Smooth muscle cell (in vitro differentiated cells): ENCODE results near the gene KDM4F. TPM values are rescaled to one million over a fixed set of nuclear protein-coding genes. Genes with fewer than 3 reads are reported as not detected.

Experiments used
- DNase-seq: peaks from one replicate; lab custom pipeline; 2025; ENCODE audit not compliant: unreplicated experiment; lab: John Stamatoyannopoulos, UW
- H2AFZ ChIP-seq: fragments of 200-600 bp; sonication (generic); 2 replicates; pipeline ENCODE4 v1.6.0; 2016; ENCODE audit warnings: antibody characterized with exemption, low read depth, mild to moderate bottlenecking
- H3F3A ChIP-seq: fragments of 200-600 bp; sonication (generic); 2 replicates; pipeline ENCODE4 v1.6.0; 2017; ENCODE audit warnings: antibody characterized with exemption, low read depth
- H3K27ac ChIP-seq: fragments of 200-600 bp; sonication (generic); 2 replicates; pipeline ENCODE4 v1.5.1; 2016; ENCODE audit warnings: low read depth, mild to moderate bottlenecking
- H3K27me3 ChIP-seq: fragments of 200-600 bp; sonication (generic); 2 replicates; pipeline ENCODE4 v1.6.1; 2016; ENCODE audit warnings: low read depth, mild to moderate bottlenecking
- H3K36me3 ChIP-seq: fragments of 200-600 bp; sonication (generic); 2 replicates; pipeline ENCODE4 v1.5.1; 2016; ENCODE audit warnings: low read depth
- H3K4me1 ChIP-seq: fragments of 200-600 bp; sonication (generic); 2 replicates; pipeline ENCODE4 v1.5.1; 2016; ENCODE audit warnings: low read depth
- H3K4me2 ChIP-seq: fragments of 200-600 bp; sonication (generic); 2 replicates; pipeline ENCODE4 v1.6.0; 2016; ENCODE audit warnings: mild to moderate bottlenecking
- H3K4me3 ChIP-seq: fragments of 200-600 bp; sonication (generic); 2 replicates; pipeline ENCODE4 v1.5.1; 2016; ENCODE audit warnings: mild to moderate bottlenecking
- H3K79me2 ChIP-seq: fragments of 200-600 bp; sonication (generic); 2 replicates; pipeline ENCODE4 v1.6.0; 2016; ENCODE audit warnings: low read depth, mild to moderate bottlenecking
- H3K9ac ChIP-seq: fragments of 200-600 bp; sonication (generic); 2 replicates; pipeline ENCODE4 v1.6.0; 2016; ENCODE audit warnings: low read depth
- H3K9me3 ChIP-seq: fragments of 200-600 bp; sonication (generic); replicated peaks from 2 replicates; pipeline ENCODE4 v1.5.1; 2016; ENCODE audit warnings: low read depth
- H4K20me1 ChIP-seq: fragments of 200-600 bp; sonication (generic); 2 replicates; pipeline ENCODE4 v1.6.0; 2016; ENCODE audit warnings: low read depth
- CTCF ChIP-seq: fragments of 200-600 bp; sonication (generic); IDR thresholded peaks from 2 replicates; pipeline ENCODE4 v1.5.1; 2017; ENCODE audit warnings: borderline replicate concordance, mild to moderate bottlenecking, antibody characterized with exemption; ENCODE audit not compliant: insufficient read depth, poor library complexity, severe bottlenecking
- whole genome bisulfite sequencing: methylation state at CpG from one replicate; pipeline ENCODE4 v1.1.7; 2016; ENCODE audit warnings: low lambda C conversion rate; 5-methylcytosine and 5-hydroxymethylcytosine counted together
- polyA plus RNA-seq: library from polyadenylated mRNA; unstranded; fragments of >200 nt; fragmentation: Nextera tagmentation; extraction: Ambion mirVana; gene quantifications from 2 replicates; pipeline ENCODE4 v1.2.1, GENCODE V29; 2016
- total RNA-seq: library from RNA; depleted of rRNA; stranded (reverse); fragments of >200 nt; gene quantifications from 2 replicates; pipeline ENCODE4 v1.2.3, GENCODE V29; 2014

The KDM4F gene
- total and polyA plus RNA-seq, 2 experiments from 2014 or later: not detected

- Histone ChIP-seq H3K4me3 (no peak overlapping the region), H3K4me2 (peak overlapping the region; percentile 25), H3K9me3 (no peaks in the 10 kb centered on the region), H3K27me3 (peaks cover 3% of the 10 kb centered on the region), H3F3A (no peaks in the 10 kb centered on the region), H4K20me1 (no peaks in the 10 kb centered on the region), H2AFZ (no peak overlapping the region), H3K4me1 (no peaks in the 10 kb centered on the region), H3K36me3 (no peaks in the 10 kb centered on the region), H3K27ac (peak overlapping the region; percentile 47), H3K79me2 (no peaks in the 10 kb centered on the region), H3K9ac (no peak overlapping the region)
- peak; percentile 9 for DNase-seq
- WGBS: 38% methylated on average over 1 of the region's 1 CpG
- no peak for TF ChIP-seq CTCF
These were observed 9.4 kb downstream of the KDM4F start for GRCh38 chr11:95058621-95059020.

GRCh38 chr11:95059046-95059445 lies 9.8 kb downstream of the KDM4F start:
- Histone ChIP-seq H3K27ac (peak overlapping the region; percentile 47), H3K27me3 (peaks cover 3% of the 10 kb centered on the region), H3F3A (no peaks in the 10 kb centered on the region), H3K4me2 (peak overlapping the region; percentile 1), H3K36me3 (no peaks in the 10 kb centered on the region), H3K4me1 (no peaks in the 10 kb centered on the region), H3K9ac (no peak overlapping the region), H3K4me3 (no peak overlapping the region), H4K20me1 (no peaks in the 10 kb centered on the region), H3K9me3 (no peaks in the 10 kb centered on the region), H2AFZ (no peak overlapping the region), H3K79me2 (no peaks in the 10 kb centered on the region)
- 51% methylated on average over 6 of the region's 6 CpGs for WGBS
- TF ChIP-seq CTCF: no peak
- no peak for DNase-seq

GRCh38 chr11:95065336-95065735 lies 16.1 kb downstream of the KDM4F start:
- H3K36me3 ChIP-seq: no peaks in the 10 kb centered on the region
- no peaks in the 10 kb centered on the region for H3K9me3 ChIP-seq
- no peak for DNase-seq
- H3K9ac ChIP-seq: no peak overlapping the region
- H3K27me3 ChIP-seq: no peaks in the 10 kb centered on the region
- H3K4me1 ChIP-seq: peaks cover 15% of the 10 kb centered on the region
- peaks cover 5% of the 10 kb centered on the region for H3F3A ChIP-seq
- no peak overlapping the region for H3K4me2 ChIP-seq
- TF ChIP-seq CTCF: no peak
- no peak overlapping the region for H3K4me3 ChIP-seq
- H2AFZ ChIP-seq: no peak overlapping the region
- no peak overlapping the region for H3K27ac ChIP-seq
- peaks cover 7% of the 10 kb centered on the region for H4K20me1 ChIP-seq
- 94% methylated on average over 1 of the region's 1 CpG for WGBS
- peaks cover 29% of the 10 kb centered on the region for H3K79me2 ChIP-seq

- TF ChIP-seq CTCF: no peak
- DNase-seq: no peak
- no peaks in the 10 kb centered on the region for H3K9me3 ChIP-seq
- peak within 1 kb of the TSS; percentile 84 for H2AFZ ChIP-seq
- peaks cover 7% of the 10 kb centered on the region for H4K20me1 ChIP-seq
- H3K4me2 ChIP-seq: peak within 1 kb of the TSS; percentile 93
- H3K4me3 ChIP-seq: peak within 1 kb of the TSS; percentile 82
- H3K4me1 ChIP-seq: peaks cover 15% of the 10 kb centered on the region
- no peaks in the 10 kb centered on the region for H3K36me3 ChIP-seq
- 2% methylated on average over 4 of the region's 4 CpGs for WGBS
- H3K79me2 ChIP-seq: peaks cover 42% of the 10 kb centered on the region
- H3K9ac ChIP-seq: peak within 1 kb of the TSS; percentile 79
- H3F3A ChIP-seq: peaks cover 5% of the 10 kb centered on the region
- peak within 1 kb of the TSS; percentile 66 for H3K27ac ChIP-seq
- H3K27me3 ChIP-seq: no peaks in the 10 kb centered on the region
These were observed 17.5 kb downstream of the KDM4F start, which contains the start of gene SRSF8 for GRCh38 chr11:95066716-95067038. Gene SRSF8, plus strand, starts transcription at chr11:95066919. Its CDS starts 308 bp downstream, at chr11:95067227.
